C4-2B (cell line): ENCODE measurements around the gene FKBP5.

ENCODE experiments used
- H3K27ac ChIP-seq: fragments of 450-650 bp; 2 replicates; pipeline ENCODE4 v1.5.1; 2017
- ZFX ChIP-seq: fragments of 450-650 bp; IDR thresholded peaks from 2 replicates; pipeline ENCODE4 v1.6.1; 2017
- TF ChIP-seq, protein P1 (sequence below): fragments of 450-650 bp; conservative IDR thresholded peaks from 2 replicates; pipeline ENCODE4 v1.5.1; 2017; ENCODE audit warnings: mild to moderate bottlenecking

Gene FKBP5

GRCh38 chr6:35722121-35722761, 33.5 kb upstream of the FKBP5 start:
- H3K27ac ChIP-seq, result peak overlapping the region; percentile 98
- TF ChIP-seq ZFX, result 0 out of 2 replicates have a peak, but pooled peaks have one; percentile 5
- TF ChIP-seq, protein P1, sequence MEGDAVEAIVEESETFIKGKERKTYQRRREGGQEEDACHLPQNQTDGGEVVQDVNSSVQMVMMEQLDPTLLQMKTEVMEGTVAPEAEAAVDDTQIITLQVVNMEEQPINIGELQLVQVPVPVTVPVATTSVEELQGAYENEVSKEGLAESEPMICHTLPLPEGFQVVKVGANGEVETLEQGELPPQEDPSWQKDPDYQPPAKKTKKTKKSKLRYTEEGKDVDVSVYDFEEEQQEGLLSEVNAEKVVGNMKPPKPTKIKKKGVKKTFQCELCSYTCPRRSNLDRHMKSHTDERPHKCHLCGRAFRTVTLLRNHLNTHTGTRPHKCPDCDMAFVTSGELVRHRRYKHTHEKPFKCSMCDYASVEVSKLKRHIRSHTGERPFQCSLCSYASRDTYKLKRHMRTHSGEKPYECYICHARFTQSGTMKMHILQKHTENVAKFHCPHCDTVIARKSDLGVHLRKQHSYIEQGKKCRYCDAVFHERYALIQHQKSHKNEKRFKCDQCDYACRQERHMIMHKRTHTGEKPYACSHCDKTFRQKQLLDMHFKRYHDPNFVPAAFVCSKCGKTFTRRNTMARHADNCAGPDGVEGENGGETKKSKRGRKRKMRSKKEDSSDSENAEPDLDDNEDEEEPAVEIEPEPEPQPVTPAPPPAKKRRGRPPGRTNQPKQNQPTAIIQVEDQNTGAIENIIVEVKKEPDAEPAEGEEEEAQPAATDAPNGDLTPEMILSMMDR, result no peak

DNA sequence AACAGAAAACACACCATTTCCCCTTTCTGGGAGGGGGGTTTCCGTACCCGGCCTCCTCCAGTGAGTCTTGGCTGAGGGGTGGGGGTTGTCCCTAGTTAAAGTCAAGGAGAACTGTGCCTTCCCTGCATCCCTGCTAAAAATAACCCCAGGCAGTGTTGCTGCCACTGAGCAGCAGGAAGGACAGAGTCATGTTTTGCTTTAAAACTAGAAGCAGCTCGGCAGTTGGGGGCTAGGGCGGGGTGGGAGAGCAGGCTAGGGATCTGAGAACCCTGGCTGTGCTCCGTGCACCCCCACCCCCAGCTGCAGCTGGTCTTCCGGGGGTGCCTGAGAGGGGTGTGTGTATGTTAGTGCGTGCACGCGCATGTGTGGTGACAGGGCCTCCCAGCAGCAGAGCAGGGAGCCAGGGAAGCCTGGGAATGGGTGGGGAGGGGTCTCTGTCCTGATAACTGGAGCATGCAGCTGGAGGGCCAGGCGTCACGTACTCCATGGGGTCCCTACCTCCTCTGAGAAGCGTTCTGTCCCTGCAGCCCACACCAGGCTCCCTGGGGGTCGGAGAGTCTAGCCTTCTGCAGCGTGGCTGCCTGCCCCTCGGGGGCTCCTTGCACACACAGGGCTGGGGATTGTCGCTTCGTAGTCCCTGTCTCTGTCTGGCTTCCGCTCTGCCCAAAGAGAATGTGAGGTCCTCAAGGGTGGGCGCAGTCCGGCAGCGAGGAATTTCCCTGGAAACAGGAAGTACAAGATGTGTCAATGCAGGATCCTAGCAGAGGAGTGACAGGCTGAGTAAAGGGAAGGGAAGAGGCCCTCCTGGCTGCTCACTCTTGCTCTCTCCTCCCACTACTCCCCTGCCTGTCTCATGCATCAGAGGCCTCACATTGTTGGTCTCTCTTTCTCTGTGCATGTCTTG, 31.4 kb upstream of the FKBP5 start:
- peak overlapping the region; percentile 98 for H3K27ac ChIP-seq

DNA sequence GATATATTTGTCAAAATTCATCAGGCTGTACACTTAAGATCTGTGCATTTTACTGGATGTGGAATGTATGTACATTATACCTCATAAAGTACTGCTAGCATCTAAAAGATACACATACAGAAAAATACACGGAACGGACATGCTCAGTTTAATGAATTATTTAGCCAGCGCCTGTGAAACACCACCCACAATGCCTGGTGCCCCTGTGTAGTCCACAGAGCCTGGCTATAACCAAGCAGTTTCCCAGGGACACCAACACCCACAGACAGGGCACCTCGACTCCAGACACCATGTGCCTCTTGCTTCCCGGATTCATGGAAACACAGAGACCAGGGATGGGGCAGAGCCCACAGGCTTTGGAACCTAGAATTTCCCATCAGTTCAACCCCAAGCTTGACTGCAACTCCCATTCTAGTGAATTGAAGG, 30.7 kb upstream of the FKBP5 start:
- TF ChIP-seq, protein P1, result no peak
- TF ChIP-seq ZFX, result no peak
- peak overlapping the region; percentile 98 for H3K27ac ChIP-seq

More for the DNA sequence above, 31.4 kb upstream of the FKBP5 start:
- TF ChIP-seq, protein P1, result no peak
- TF ChIP-seq ZFX, result no peak

DNA sequence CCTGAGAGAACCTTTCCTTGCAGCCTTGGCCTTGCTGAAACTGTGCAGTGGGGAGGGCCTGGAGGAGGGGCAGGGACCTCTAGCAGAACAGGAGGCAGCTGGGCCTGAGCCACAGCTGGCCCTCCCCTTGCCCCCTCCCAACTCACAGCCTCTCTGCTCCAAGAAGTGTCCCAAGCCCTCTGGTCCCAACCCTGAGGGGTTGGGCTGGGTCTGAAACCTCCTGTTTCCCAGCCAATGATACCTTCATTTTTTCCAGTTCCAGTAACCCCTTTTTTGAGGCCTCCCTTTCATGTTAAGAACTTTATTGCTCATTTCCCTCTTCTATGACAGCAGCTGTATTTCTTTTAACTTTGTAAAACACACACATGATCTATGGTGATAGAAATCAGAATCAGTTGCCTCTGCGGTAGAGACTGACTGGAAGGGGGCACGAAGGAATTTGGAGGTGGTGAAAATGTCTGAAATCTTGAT, 30.2 kb upstream of the FKBP5 start:
- peak overlapping the region; percentile 37 for H3K27ac ChIP-seq
- TF ChIP-seq, protein P1, result no peak
- TF ChIP-seq ZFX, result no peak

- peak overlapping the region; percentile 37; the same call in 1 of the 2 replicates for H3K27ac ChIP-seq
- TF ChIP-seq, protein P1, result no peak
- no peak for TF ChIP-seq ZFX
Measured at GRCh38 chr6:35718375-35718736, 29.6 kb upstream of the FKBP5 start.

DNA sequence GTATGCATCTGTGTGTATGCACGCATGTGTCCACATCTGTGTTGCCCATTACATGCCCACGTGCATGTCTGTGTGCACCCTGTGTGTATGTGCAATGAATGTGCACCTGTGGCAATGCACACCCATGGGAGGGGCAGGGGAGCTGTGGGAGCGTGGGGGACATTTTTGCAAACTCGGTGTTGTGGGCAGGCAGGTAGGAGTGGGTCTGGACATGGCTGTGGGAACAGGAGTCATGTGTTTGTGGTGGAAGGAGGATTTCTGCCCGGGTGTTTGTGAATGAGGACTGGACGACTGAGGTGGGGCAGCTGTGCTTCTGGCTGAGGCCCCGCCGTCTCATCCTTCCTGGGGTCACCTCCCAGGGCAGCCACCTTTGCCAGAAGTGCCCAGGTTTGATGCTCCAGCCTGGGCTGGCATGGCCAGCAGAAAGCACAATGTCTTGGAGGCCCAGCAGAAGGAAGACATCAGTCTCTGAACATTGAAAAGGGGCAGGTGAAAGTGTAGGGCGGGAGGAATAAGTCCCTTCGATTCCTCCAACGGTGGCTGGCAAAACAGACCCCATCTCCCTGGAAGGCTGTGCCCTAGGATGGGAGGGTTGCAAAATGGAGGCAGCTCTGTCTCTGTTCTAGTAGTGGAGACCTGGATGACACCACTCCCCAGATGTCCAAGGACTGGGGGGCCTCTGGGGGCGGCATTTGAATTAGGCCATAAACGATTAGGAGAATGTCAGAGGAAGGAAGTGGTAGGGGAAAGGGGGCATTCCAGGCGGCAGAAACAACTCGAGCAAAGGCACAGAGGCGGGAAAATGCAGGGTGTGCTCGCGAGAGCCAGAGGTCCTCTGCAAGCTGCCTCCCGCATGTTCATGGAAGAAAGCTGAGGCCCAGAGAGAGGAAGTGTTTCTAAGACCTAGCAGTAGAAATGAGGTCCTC, 29.0 kb upstream of the FKBP5 start:
- no peak for TF ChIP-seq ZFX
- TF ChIP-seq, protein P1, result no peak
- H3K27ac ChIP-seq, result peak overlapping the region; percentile 1; the same call in 1 of the 2 replicates
